OCI-LY3 (cell line): Measurements from ENCODE around the gene CBLIF.

Experiments
- H2AFZ ChIP-seq: fragments of 200-600, 300-600 bp; shearing (Covaris generic); 2 replicates; pipeline ENCODE4 v1.6.0; 2014; ENCODE audit warnings: antibody characterized with exemption, low read depth, low read length
- H3K27ac ChIP-seq: fragments of 200-600, 300-600 bp; sonication (generic); 2 replicates; pipeline ENCODE4 v1.5.1; 2014; ENCODE audit warnings: mild to moderate bottlenecking, low read length, moderate library complexity, mixed read lengths
- H3K27me3 ChIP-seq: fragments of 200-600, 300-600 bp; sonication (generic); 2 replicates; pipeline ENCODE4 v1.6.1; 2014; ENCODE audit warnings: low read depth, low read length, mixed read lengths
- H3K36me3 ChIP-seq: fragments of 200-600, 300-600 bp; sonication (generic); replicated peaks from 2 replicates; pipeline ENCODE3; 2014; ENCODE audit warnings: low read depth, low read length, mixed read lengths
- H3K4me1 ChIP-seq: fragments of 300-600, 200-600 bp; sonication (generic); 2 replicates; pipeline ENCODE4 v1.6.1; 2014; ENCODE audit warnings: low read length, mixed read lengths
- H3K4me2 ChIP-seq: fragments of 200-600, 300-600 bp; sonication (generic); 2 replicates; pipeline ENCODE4 v1.6.1; 2014; ENCODE audit warnings: low read length, mixed read lengths
- H3K4me3 ChIP-seq: fragments of 300-600, 200-600 bp; sonication (generic); 2 replicates; pipeline ENCODE4 v1.5.1; 2014; ENCODE audit warnings: antibody characterized with exemption, mild to moderate bottlenecking, low read length, moderate library complexity
- H3K79me2 ChIP-seq: fragments of 300-600, 200-600 bp; shearing (Covaris generic); 2 replicates; pipeline ENCODE4 v1.6.1; 2014; ENCODE audit warnings: mild to moderate bottlenecking, low read length, mixed read lengths
- H3K9ac ChIP-seq: fragments of 300-600, 200-600 bp; shearing (Covaris generic); 2 replicates; pipeline ENCODE4 v1.6.0; 2014; ENCODE audit warnings: mild to moderate bottlenecking, low read length, moderate library complexity
- H3K9me3 ChIP-seq: fragments of 200-600, 300-600 bp; shearing (Covaris generic); 2 replicates; pipeline ENCODE4 v1.6.1; 2014; ENCODE audit warnings: low read length, mixed read lengths; ENCODE audit not compliant: insufficient read depth
- H4K20me1 ChIP-seq: fragments of 200-600, 300-600 bp; sonication (generic); 2 replicates; pipeline ENCODE4 v1.6.1; 2016; ENCODE audit warnings: low read length, mixed read lengths; ENCODE audit not compliant: insufficient read depth
- CTCF ChIP-seq: fragments of 200-600, 300-600 bp; sonication (generic); IDR thresholded peaks from 2 replicates; pipeline ENCODE4 v1.5.1; 2014; ENCODE audit warnings: antibody characterized with exemption, low read length, low read depth
- EZH2phosphoT487 ChIP-seq: fragments of 200-600 bp; shearing (Covaris generic); IDR thresholded peaks from 2 replicates; pipeline ENCODE4 v1.6.1; 2018; ENCODE audit warnings: antibody characterized with exemption, mixed run types, low read depth

The CBLIF gene

GRCh38 chr11:59879567-59879966, 34.3 kb upstream of the CBLIF start:
- Histone ChIP-seq H3K79me2 (no peaks in the 10 kb centered on the region), H3K4me3 (no peak overlapping the region), H4K20me1 (no peaks in the 10 kb centered on the region), H3K4me1 (no peaks in the 10 kb centered on the region), H3K9me3 (no peaks in the 10 kb centered on the region), H3K27me3 (no peaks in the 10 kb centered on the region), H3K36me3 (no peaks in the 10 kb centered on the region), H3K9ac (no peak overlapping the region), H3K27ac (no peak overlapping the region), H3K4me2 (no peak overlapping the region), H2AFZ (no peak overlapping the region)
- TF ChIP-seq CTCF: no peak
- no peak for TF ChIP-seq EZH2phosphoT487

- H3K4me2 ChIP-seq: no peak within 1 kb of the TSS
- H3K27me3 ChIP-seq: no peaks in the 10 kb centered on the region
- no peak for TF ChIP-seq EZH2phosphoT487
- H3K79me2 ChIP-seq: no peaks in the 10 kb centered on the region
- H4K20me1 ChIP-seq: no peaks in the 10 kb centered on the region
- H3K36me3 ChIP-seq: no peaks in the 10 kb centered on the region
- H3K4me1 ChIP-seq: no peaks in the 10 kb centered on the region
- no peaks in the 10 kb centered on the region for H3K9me3 ChIP-seq
- no peak within 1 kb of the TSS for H3K27ac ChIP-seq
- H3K4me3 ChIP-seq: no peak within 1 kb of the TSS
- H2AFZ ChIP-seq: no peak within 1 kb of the TSS
- no peak within 1 kb of the TSS for H3K9ac ChIP-seq
Measured at GRCh38 chr11:59878575-59878974, 33.3 kb upstream of the CBLIF start, which contains the start of gene OOSP3. TSS of gene OOSP3 (plus strand) at chr11:59878782. CDS start at chr11:59878809, 27 bp downstream.

GRCh38 chr11:59877784-59878183, 32.5 kb upstream of the CBLIF start:
- Histone ChIP-seq H3K4me3 (no peak overlapping the region), H3K4me2 (no peak overlapping the region), H2AFZ (no peak overlapping the region), H3K27ac (no peak overlapping the region), H3K9ac (no peak overlapping the region), H3K4me1 (no peaks in the 10 kb centered on the region), H4K20me1 (no peaks in the 10 kb centered on the region), H3K9me3 (no peaks in the 10 kb centered on the region), H3K27me3 (no peaks in the 10 kb centered on the region), H3K79me2 (no peaks in the 10 kb centered on the region), H3K36me3 (no peaks in the 10 kb centered on the region)
- TF ChIP-seq CTCF: no peak
- TF ChIP-seq EZH2phosphoT487: no peak

GRCh38 chr11:59877325-59877724, 32.0 kb upstream of the CBLIF start:
- no peak overlapping the region for H3K27ac ChIP-seq
- H3K79me2 ChIP-seq: no peaks in the 10 kb centered on the region
- H3K36me3 ChIP-seq: no peaks in the 10 kb centered on the region
- no peaks in the 10 kb centered on the region for H3K27me3 ChIP-seq
- no peak for TF ChIP-seq EZH2phosphoT487
- TF ChIP-seq CTCF: no peak
- no peak overlapping the region for H3K4me2 ChIP-seq
- H3K9me3 ChIP-seq: no peaks in the 10 kb centered on the region
- no peak overlapping the region for H2AFZ ChIP-seq
- no peak overlapping the region for H3K4me3 ChIP-seq
- no peak overlapping the region for H3K9ac ChIP-seq
- no peaks in the 10 kb centered on the region for H4K20me1 ChIP-seq
- H3K4me1 ChIP-seq: no peaks in the 10 kb centered on the region
